H4 (cell line): ENCODE measurements around the gene NAB1. TPM values are rescaled to one million over a fixed set of nuclear protein-coding genes. Genes with fewer than 3 reads are reported as not detected.
"Not testable (repeated sequence)": the region's sequence is repeated elsewhere in the genome, so short reads cannot be mapped to it uniquely, and the experiment has no call there.

Source experiments
- DNase-seq: peaks from one replicate; pipeline ENCODE4 v3.0.0-alpha.2; 2015; ENCODE audit warnings: low spot score
- total RNA-seq: library from RNA; depleted of rRNA; stranded (reverse); fragments of >200 nt; shearing (Covaris generic); gene quantifications from 2 replicates; pipeline ENCODE4 v1.2.3, GENCODE V29; 2014

The NAB1 gene
- total RNA-seq, 1 experiment from 2014 or later: 22.6 TPM

GRCh38 chr2:190674966-190675650 lies 26.2 kb downstream of the NAB1 start:
- DNase-seq: no peak

GRCh38 chr2:190677255-190677654 lies 28.4 kb downstream of the NAB1 start:
- DNase-seq: no peak

GRCh38 chr2:190678444-190679162 lies 29.7 kb downstream of the NAB1 start:
- DNase-seq: no peak

GRCh38 chr2:190679391-190679790 lies 30.5 kb downstream of the NAB1 start:
- no peak for DNase-seq

GRCh38 chr2:190679813-190680591 lies 31.1 kb downstream of the NAB1 start:
- peak; percentile 43 for DNase-seq

- DNase-seq: no peak
Observed at GRCh38 chr2:190682168-190682567, 33.3 kb downstream of the NAB1 start.

DNA sequence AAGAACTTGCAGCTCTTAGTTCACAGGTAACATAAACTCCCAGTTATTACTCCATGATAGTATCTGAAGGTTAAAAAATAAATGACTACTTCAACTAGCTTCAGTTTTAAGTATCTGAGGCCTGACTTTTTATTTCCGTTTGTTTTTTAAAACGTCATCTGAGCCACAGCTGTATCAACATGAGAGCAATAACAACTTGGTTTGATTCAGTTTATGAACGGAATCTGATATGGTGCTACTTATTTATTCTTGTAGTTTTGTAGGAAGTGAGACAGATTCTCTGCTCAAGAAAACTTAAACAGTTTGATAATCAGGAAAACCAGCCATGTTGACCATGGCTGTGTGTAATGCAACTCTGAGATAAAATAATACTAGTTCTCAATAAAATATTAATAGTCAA lies 34.9 kb downstream of the NAB1 start:
- DNase-seq: no peak

DNA sequence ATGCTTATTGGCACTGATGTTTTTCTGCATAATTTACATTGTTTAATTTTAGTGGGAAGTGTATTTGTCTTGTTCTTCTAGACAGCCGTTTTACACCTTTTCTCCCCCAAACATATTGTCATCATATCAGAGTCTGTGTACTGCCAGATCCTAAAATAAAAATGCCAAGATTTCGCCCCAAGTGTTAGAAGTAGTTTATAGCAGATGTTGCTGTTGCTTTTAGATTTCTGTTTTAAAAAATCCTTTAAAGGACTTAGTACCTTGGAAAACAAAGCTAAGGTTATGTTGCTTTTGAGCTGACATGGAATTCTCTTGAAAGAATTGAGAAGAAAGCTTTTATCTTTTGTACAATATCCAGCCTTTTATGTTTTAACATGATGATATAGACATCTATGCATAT lies 36.0 kb downstream of the NAB1 start:
- no peak for DNase-seq

DNA sequence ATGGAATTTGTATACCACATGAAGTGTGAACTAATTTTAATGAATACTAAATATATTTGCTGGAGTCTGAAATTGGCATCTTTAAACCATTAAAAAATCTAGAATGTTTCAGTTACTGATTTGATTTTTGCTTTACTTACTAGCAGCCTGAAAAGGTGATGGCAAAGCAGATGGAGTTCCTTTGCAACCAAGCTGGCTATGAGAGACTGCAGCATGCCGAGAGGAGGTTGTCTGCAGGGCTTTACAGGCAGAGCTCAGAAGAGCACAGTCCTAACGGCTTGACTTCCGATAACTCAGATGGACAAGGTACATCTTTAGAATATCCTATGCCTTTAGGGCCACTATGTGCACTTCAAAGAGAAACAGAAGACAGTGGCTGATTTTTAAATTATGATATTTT lies 36.5 kb downstream of the NAB1 start:
- no peak for DNase-seq

- DNase-seq: no peak
Observed at GRCh38 chr2:190693533-190694232, 44.8 kb downstream of the NAB1 start.

DNA sequence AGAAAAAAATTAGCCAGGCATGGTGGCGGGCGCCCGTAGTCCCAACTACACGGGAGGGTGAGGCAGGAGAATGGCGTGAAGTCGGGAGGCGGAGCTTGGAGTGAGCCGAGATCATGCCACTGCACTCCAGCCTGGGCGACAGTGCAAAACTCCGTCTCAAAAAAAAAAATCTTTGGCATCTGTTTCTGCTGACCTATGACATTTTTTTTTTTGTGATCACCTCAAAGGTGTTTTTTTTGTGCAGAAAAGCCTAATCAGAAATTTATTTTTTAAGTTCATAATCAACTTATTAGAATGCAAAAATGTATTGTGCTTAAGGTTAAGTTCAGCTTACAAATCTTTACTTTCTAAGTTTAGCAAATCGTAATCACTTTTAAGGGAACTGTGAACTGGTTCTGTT lies 45.6 kb downstream of the NAB1 start:
- DNase-seq: no peak

DNA sequence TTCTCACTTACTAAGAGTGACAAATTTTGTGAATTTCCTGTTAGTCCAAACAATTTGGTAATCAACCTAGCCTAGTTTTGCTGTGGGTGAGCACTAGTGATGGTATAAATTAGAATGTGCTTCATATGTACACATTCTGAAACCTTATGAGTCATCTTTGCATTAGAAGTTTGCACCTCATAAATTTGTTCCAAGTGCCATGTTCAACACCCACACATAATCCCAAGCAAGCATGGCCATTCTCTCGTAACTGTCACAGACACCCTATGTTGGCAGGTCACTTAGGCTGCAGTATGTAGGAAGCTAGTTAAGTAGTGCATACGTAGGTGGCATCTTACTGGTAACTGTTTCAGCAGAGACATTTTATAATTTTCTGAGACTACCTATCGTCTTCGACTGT lies 46.9 kb downstream of the NAB1 start:
- DNase-seq: no peak

DNA sequence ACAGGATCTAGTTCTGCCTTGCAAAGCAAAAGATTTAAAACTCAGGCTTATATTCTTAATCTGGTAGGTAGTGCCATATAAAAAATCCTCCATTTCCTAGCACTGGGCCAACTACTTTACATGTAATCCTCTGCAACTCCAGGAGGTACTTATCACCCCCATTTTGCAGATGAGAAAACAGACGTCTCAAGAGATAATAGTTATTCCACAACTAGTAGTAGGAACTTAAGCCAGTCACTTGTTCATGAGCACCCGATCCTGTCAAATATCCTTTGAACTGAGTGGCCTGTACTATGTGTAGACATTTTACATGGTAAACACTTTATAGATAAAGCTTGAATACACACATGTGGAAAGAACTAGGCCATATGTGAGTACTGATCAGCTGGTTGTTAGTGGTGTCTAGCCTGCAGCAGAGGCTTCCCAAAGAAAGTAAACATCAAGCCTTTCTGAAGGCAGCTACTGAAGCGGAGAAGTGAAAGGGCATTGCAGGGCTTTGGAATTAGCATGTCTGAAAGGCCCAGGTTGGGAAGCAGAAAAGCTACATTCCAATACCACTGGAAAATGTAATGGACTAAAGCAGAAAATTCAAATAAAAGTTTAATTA lies 48.0 kb downstream of the NAB1 start:
- no peak for DNase-seq

DNA sequence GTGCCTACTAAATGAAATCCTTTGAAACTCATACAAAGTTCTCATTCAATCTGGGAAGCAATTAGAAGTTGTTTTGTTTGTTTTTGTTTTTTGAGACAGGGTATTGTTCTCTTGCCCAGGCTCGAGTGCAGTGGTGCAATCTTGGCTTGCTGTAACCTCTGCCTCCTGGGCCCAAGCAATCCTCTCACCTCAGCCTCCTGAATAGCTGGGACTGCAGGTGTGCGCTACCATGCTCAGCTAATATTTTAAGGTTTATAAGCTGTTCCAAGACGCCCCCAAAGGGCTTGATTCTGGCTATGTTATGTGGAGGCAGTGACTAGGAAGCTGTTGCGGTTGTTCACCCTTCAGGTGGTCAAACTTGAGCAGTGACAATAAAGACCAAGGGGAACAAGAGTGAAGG lies 48.5 kb downstream of the NAB1 start:
- DNase-seq: no peak

DNA sequence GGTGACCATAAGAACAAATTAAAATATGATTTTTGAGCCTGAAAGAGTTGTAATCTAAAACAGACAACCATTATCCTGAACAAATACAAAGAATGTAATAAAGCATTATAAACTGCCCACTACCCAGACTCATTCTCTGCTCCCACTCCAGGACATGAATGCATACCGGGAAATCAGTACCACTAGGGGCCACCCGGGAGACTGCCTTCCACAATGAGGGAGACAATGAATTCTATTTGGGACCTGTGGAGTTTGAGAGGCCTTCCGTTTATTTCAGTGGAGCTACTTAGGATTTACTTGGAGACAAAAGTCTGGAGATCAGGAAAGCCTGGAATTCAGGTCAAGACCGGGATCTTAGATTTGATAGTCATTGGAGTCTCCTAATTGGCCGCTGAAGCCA lies 50.0 kb downstream of the NAB1 start:
- no peak for DNase-seq

DNA sequence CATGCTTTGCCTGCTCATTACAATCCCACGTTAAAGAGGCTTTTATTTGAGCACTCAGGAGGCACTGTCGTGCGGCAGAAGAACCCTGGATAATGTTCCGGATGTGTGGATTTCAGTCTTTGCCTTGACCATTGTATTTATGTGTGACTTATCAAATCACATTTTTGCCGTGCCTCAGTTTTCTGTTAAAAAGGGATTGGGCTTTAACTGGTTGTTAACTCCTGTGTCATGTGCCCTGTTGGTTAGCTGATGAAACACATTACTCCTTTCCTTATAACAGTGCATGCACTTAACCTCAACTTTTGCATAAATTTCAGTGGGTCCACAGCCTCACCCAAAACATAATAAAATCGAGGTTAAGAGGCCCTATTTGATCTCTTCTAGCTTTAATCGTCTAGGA lies 52.7 kb downstream of the NAB1 start:
- DNase-seq: no peak

DNA sequence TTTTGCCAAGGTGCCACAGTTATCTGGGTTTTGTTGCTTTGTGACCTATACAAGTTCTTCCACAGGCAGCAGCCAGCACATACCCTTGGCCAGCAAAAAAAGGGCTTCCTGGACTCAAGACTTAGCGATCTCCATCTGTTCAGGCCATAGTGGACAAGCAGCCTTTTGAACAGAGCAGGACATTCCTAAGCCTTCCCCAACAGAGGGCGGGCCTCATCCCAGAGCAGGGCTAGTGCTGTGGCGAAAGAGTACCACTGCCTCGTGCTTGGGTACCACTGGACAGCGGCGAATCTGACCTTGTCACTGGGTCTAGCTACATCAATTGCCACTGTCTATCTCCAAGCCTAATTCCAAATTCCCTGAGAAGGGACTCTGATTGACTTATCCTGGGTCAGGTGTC lies 56.4 kb downstream of the NAB1 start:
- DNase-seq: no peak

GRCh38 chr2:190707726-190708125 lies 58.8 kb downstream of the NAB1 start:
- DNase-seq: no peak

- DNase-seq: not testable (repeated sequence)
Observed at GRCh38 chr2:190708650-190709049, 59.8 kb downstream of the NAB1 start.

DNA sequence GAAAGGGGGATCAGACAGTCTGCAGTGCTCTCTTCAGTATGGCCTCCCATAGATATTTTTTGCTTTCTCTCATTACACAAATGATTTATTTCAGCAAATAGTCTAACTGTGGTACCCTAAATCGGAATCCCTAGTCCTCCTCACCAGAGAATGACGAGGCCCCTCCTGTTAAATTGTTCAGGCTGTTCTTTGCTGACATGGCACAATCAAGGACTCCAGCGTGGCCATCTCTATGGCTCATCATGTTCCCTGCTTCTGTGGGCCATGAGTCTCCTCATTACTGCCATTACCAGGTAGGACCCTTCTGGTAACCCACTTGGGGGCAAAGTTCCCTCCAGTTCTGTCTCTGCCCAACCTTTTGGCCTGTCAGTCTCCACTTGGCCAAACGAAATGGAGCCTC lies 62.2 kb downstream of the NAB1 start:
- DNase-seq: no peak

- no peak for DNase-seq
Observed at GRCh38 chr2:190713471-190713870, 64.6 kb downstream of the NAB1 start.

DNA sequence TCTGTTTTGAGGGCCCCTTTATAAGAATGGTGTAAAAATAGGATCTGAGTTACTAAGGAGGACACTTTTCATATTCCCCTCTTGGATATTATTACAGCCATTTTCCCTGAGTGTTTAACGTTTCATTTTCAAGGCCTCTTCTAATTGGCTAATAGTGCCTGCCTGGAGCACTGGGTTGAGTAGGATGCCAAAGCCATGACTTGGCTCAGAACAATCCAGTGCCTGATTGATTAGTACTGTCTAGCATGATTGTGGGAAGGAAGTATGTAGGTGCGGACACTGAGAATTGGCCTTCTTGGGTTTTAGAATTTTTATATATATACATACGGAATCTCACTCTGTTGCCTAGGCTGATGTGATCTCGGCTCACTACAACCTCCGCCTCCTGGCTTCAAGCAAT lies 66.1 kb downstream of the NAB1 start:
- peak; percentile 16 for DNase-seq
